MG63 (cell line): Measurements from ENCODE around the gene PTPRS. TPM values are rescaled to one million over a fixed set of nuclear protein-coding genes. Genes with fewer than 3 reads are reported as not detected.

ENCODE experiments used
- DNase-seq: peaks from one replicate; pipeline ENCODE4 v3.0.0-alpha.2; 2020
- H3K27me3 ChIP-seq: fragments of 250-450 bp; sonication (Bioruptor Pico); 2 replicates; pipeline ENCODE4 v1.5.1; 2020; ENCODE audit warnings: mild to moderate bottlenecking, moderate library complexity
- H3K36me3 ChIP-seq: fragments of 250-450 bp; sonication (Bioruptor Pico); 2 replicates; pipeline ENCODE4 v1.5.1; 2020; ENCODE audit warnings: mild to moderate bottlenecking, moderate library complexity
- H3K4me3 ChIP-seq: fragments of 250-450 bp; sonication (Bioruptor Pico); 2 replicates; pipeline ENCODE4 v1.5.1; 2020; ENCODE audit warnings: mild to moderate bottlenecking, moderate library complexity
- H3K9me3 ChIP-seq: fragments of 250-450 bp; sonication (Bioruptor Pico); 2 replicates; pipeline ENCODE4 v1.5.1; 2020; ENCODE audit warnings: mild to moderate bottlenecking, moderate library complexity
- total RNA-seq: library from RNA; depleted of rRNA; stranded (reverse); fragments of >200 nt; shearing (Covaris generic); gene quantifications from 2 replicates; pipeline ENCODE4 v1.2.3, GENCODE V29; 2014; ENCODE audit warnings: low replicate concordance

PTPRS gene
- total RNA-seq, 1 experiment from 2014 or later, result 30.6 TPM

GRCh38 chr19:5358173-5358800, 17.7 kb upstream of the PTPRS start:
- no peaks in the 10 kb centered on the region for H3K36me3 ChIP-seq
- no peak overlapping the region for H3K4me3 ChIP-seq
- DNase-seq, result no peak
- no peaks in the 10 kb centered on the region for H3K9me3 ChIP-seq
- 0 out of 2 replicates have a peak, but pooled peaks cover 5% of the 10 kb centered on the region for H3K27me3 ChIP-seq

- H3K36me3 ChIP-seq, result no peaks in the 10 kb centered on the region
- no peak overlapping the region for H3K4me3 ChIP-seq
- DNase-seq, result no peak
- H3K9me3 ChIP-seq, result no peaks in the 10 kb centered on the region
- 0 out of 2 replicates have a peak, but pooled peaks cover 5% of the 10 kb centered on the region for H3K27me3 ChIP-seq
Observed at GRCh38 chr19:5357584-5357983, 17.0 kb upstream of the PTPRS start.

GRCh38 chr19:5356918-5357317, 16.3 kb upstream of the PTPRS start:
- no peak for DNase-seq
- H3K9me3 ChIP-seq, result no peaks in the 10 kb centered on the region
- H3K36me3 ChIP-seq, result no peaks in the 10 kb centered on the region
- H3K27me3 ChIP-seq, result 0 out of 2 replicates have a peak, but pooled peaks cover 5% of the 10 kb centered on the region
- no peak overlapping the region for H3K4me3 ChIP-seq

GRCh38 chr19:5356428-5356827, 15.8 kb upstream of the PTPRS start:
- Histone ChIP-seq H3K27me3 (0 out of 2 replicates have a peak, but pooled peaks cover 5% of the 10 kb centered on the region), H3K9me3 (no peaks in the 10 kb centered on the region), H3K36me3 (no peaks in the 10 kb centered on the region), H3K4me3 (no peak overlapping the region)
- peak; percentile 27 for DNase-seq

- Histone ChIP-seq H3K27me3 (0 out of 2 replicates have a peak, but pooled peaks cover 5% of the 10 kb centered on the region), H3K9me3 (no peaks in the 10 kb centered on the region), H3K36me3 (no peaks in the 10 kb centered on the region), H3K4me3 (no peak overlapping the region)
- DNase-seq, result no peak
Observed at GRCh38 chr19:5355693-5356092, 15.1 kb upstream of the PTPRS start.

GRCh38 chr19:5355076-5355475, 14.5 kb upstream of the PTPRS start:
- Histone ChIP-seq H3K9me3 (no peaks in the 10 kb centered on the region), H3K36me3 (no peaks in the 10 kb centered on the region), H3K27me3 (0 out of 2 replicates have a peak, but pooled peaks cover 5% of the 10 kb centered on the region), H3K4me3 (no peak overlapping the region)
- DNase-seq, result no peak

- H3K36me3 ChIP-seq, result no peaks in the 10 kb centered on the region
- H3K9me3 ChIP-seq, result no peaks in the 10 kb centered on the region
- no peak for DNase-seq
- H3K4me3 ChIP-seq, result no peak overlapping the region
- 0 out of 2 replicates have a peak, but pooled peaks cover 5% of the 10 kb centered on the region for H3K27me3 ChIP-seq
Observed at GRCh38 chr19:5354403-5354802, 13.8 kb upstream of the PTPRS start.

- Histone ChIP-seq H3K4me3 (no peak overlapping the region), H3K9me3 (no peaks in the 10 kb centered on the region), H3K27me3 (no peaks in the 10 kb centered on the region), H3K36me3 (no peaks in the 10 kb centered on the region)
- no peak for DNase-seq
Observed at GRCh38 chr19:5352229-5352763, 11.7 kb upstream of the PTPRS start.

- Histone ChIP-seq H3K36me3 (no peaks in the 10 kb centered on the region), H3K9me3 (no peaks in the 10 kb centered on the region), H3K4me3 (no peak overlapping the region), H3K27me3 (no peaks in the 10 kb centered on the region)
- no peak for DNase-seq
Observed at GRCh38 chr19:5351731-5352228, 11.2 kb upstream of the PTPRS start.

GRCh38 chr19:5349041-5349440, 8.4 kb upstream of the PTPRS start:
- Histone ChIP-seq H3K4me3 (no peak overlapping the region), H3K27me3 (no peaks in the 10 kb centered on the region), H3K9me3 (no peaks in the 10 kb centered on the region), H3K36me3 (no peaks in the 10 kb centered on the region)
- DNase-seq, result no peak

GRCh38 chr19:5345895-5346386, 5.3 kb upstream of the PTPRS start:
- Histone ChIP-seq H3K9me3 (no peaks in the 10 kb centered on the region), H3K27me3 (no peaks in the 10 kb centered on the region), H3K4me3 (no peak overlapping the region), H3K36me3 (no peaks in the 10 kb centered on the region)
- peak; percentile 53 for DNase-seq

GRCh38 chr19:5343848-5344247, 3.2 kb upstream of the PTPRS start:
- DNase-seq, result no peak
- Histone ChIP-seq H3K27me3 (peaks cover 11% of the 10 kb centered on the region), H3K9me3 (no peaks in the 10 kb centered on the region), H3K4me3 (no peak overlapping the region), H3K36me3 (no peaks in the 10 kb centered on the region)

- no peaks in the 10 kb centered on the region for H3K9me3 ChIP-seq
Observed at GRCh38 chr19:5342573-5343201, 2.1 kb upstream of the PTPRS start.

GRCh38 chr19:5341981-5342380, 1.4 kb upstream of the PTPRS start:
- no peak for DNase-seq
- no peaks in the 10 kb centered on the region for H3K36me3 ChIP-seq
- H3K27me3 ChIP-seq, result peaks cover 28% of the 10 kb centered on the region
- H3K4me3 ChIP-seq, result no peak overlapping the region
- H3K9me3 ChIP-seq, result no peaks in the 10 kb centered on the region

More at GRCh38 chr19:5342573-5343201, 2.1 kb upstream of the PTPRS start:
- no peak overlapping the region for H3K4me3 ChIP-seq
- no peak for DNase-seq
- no peaks in the 10 kb centered on the region for H3K36me3 ChIP-seq
- peaks cover 21% of the 10 kb centered on the region for H3K27me3 ChIP-seq

GRCh38 chr19:5341448-5341820, 822 bp upstream of the PTPRS start:
- no peak overlapping the region for H3K4me3 ChIP-seq
- H3K27me3 ChIP-seq, result peaks cover 31% of the 10 kb centered on the region
- H3K9me3 ChIP-seq, result no peaks in the 10 kb centered on the region
- no peak for DNase-seq
- no peaks in the 10 kb centered on the region for H3K36me3 ChIP-seq

- DNase-seq, result no peak
- H3K27me3 ChIP-seq, result peaks cover 41% of the 10 kb centered on the region
- H3K9me3 ChIP-seq, result no peaks in the 10 kb centered on the region
- no peaks in the 10 kb centered on the region for H3K36me3 ChIP-seq
- peak overlapping the region; percentile 37 for H3K4me3 ChIP-seq
Observed at GRCh38 chr19:5339950-5340636, 519 bp downstream of the PTPRS start.
